ENCODE results near the gene IZUMO1.

DNA sequence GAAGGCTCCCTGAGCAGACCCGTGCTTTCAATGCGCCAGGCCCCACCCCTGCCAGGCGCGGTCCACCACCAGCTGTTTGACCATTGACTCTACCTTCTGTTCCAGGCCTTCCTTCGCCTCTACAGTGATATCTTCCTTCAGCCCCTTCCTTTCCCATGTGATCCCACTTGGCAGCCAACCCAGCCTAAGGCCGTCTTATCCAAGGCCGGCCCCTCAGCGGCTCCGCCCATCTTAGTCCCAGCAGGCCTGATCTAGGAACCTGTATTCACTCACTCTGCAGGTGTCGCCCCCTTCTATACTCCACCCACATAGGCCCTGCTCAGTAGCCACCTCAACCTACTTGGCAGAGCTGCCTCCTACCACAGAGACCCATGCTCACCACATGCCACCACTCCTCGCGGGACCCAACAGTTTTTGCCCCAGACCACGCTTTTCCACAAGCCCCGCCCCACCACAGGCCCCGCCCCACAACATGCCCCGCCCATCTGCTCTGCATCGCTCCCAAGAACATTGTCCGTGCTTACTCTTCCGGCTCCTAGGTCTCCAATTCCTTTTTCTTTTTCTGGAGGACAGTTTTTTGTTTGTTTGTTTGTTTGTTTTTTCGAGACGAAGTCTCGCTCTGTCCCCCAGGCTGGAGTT, 9.2 kb downstream of the IZUMO1 start:
- TF ChIP-seq, protein P1, sequence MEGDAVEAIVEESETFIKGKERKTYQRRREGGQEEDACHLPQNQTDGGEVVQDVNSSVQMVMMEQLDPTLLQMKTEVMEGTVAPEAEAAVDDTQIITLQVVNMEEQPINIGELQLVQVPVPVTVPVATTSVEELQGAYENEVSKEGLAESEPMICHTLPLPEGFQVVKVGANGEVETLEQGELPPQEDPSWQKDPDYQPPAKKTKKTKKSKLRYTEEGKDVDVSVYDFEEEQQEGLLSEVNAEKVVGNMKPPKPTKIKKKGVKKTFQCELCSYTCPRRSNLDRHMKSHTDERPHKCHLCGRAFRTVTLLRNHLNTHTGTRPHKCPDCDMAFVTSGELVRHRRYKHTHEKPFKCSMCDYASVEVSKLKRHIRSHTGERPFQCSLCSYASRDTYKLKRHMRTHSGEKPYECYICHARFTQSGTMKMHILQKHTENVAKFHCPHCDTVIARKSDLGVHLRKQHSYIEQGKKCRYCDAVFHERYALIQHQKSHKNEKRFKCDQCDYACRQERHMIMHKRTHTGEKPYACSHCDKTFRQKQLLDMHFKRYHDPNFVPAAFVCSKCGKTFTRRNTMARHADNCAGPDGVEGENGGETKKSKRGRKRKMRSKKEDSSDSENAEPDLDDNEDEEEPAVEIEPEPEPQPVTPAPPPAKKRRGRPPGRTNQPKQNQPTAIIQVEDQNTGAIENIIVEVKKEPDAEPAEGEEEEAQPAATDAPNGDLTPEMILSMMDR (conservative IDR thresholded peaks at IDR 0.05; ENCODE audit: low read depth, low read length), result no peak
- no peak for TF ChIP-seq EZH2 (IDR thresholded peaks at IDR 0.05; ENCODE audit: borderline replicate concordance, low read depth, low read length, poor library complexity, severe bottlenecking)
